ENCODE results near the gene SNX5. TPM values are rescaled to one million over a fixed set of nuclear protein-coding genes. Genes with fewer than 3 reads are reported as not detected.

The SNX5 gene
- total and polyA plus RNA-seq, 12 donors, result 29.0 to 59.1 (median 47.3) TPM

DNA sequence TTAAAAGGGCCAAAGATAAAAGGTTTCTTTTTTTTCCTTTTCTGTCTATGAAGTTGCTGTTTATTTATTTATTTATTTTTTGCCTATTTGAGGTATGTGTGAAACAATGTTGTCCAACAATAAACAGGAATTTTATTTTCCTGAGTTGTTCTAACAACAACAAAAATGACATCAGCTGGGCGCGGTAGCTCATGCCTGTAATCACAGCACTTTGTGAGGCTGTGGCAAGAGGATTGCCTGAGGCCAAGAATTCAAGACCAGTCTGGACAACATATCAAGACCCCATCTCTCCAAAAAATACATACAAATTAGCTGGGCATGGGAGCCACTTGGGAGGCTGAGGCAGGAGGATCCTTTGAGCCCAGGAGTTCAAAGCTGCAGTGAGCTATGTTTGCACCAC lies 44.3 kb upstream of the SNX5 start:
- no peak overlapping the region for H3K27ac ChIP-seq
- H3K4me1 ChIP-seq, result peaks cover 0 to under 1% (median 0%) of the 10 kb centered on the region in 9 donors
- no peak overlapping the region for H3K4me3 ChIP-seq
- H3K9me3 ChIP-seq, result no peaks in the 10 kb centered on the region
- DNase-seq (no peak), ATAC-seq (no peak)
- H3K36me3 ChIP-seq, result no peaks in the 10 kb centered on the region
- no peaks in the 10 kb centered on the region for H3K27me3 ChIP-seq
- intact Hi-C loops (cut with DNase I), result loop anchor here in 1 of 10 donors (5.0 kb wide), 1 partner anchor 1444 kb away; no protein-coding TSS in a partner anchor
- WGBS, 2 donors, result 89 to 95% methylated on average over 2 of the region's 2 CpGs
- TF ChIP-seq, protein P1, sequence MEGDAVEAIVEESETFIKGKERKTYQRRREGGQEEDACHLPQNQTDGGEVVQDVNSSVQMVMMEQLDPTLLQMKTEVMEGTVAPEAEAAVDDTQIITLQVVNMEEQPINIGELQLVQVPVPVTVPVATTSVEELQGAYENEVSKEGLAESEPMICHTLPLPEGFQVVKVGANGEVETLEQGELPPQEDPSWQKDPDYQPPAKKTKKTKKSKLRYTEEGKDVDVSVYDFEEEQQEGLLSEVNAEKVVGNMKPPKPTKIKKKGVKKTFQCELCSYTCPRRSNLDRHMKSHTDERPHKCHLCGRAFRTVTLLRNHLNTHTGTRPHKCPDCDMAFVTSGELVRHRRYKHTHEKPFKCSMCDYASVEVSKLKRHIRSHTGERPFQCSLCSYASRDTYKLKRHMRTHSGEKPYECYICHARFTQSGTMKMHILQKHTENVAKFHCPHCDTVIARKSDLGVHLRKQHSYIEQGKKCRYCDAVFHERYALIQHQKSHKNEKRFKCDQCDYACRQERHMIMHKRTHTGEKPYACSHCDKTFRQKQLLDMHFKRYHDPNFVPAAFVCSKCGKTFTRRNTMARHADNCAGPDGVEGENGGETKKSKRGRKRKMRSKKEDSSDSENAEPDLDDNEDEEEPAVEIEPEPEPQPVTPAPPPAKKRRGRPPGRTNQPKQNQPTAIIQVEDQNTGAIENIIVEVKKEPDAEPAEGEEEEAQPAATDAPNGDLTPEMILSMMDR (IDR thresholded peaks at IDR 0.05), result no peak

DNA sequence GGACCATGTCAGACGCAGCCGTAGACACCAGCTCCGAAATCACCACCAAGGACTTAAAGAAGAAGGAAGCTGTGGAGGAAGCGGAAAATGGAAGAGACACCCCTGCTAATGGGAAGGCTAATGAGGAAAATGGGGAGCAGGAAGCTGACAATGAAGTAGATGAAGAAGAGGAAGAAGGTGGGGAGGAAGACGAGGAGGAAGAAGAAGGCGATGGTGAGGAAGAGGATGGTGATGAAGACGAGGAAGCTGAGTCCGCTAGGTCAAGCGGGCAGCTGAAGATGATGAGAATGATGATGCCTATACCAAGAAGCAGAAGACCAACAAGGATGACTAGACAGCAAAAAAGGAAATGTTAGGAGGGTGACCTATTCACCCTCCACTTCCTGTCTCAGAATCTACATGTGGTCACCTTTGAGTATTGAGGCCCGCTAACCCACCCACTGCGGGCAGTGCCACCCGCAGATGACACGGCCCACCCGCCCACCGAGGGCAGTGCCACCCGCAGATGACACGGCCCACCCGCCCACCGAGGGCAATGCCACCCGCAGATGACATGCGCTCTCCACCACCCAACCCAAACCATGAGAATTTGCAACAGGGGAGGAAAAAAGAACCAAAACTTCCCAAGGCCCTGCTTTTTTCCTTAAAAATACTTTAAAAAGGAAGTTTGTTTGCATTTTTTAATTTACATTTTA lies 43.5 kb upstream of the SNX5 start:
- WGBS, 2 donors, result 92 to 93% methylated on average over 21 of the region's 21 CpGs
- TF ChIP-seq, protein P1 (IDR thresholded peaks at IDR 0.05), result no peak
- intact Hi-C loops (cut with DNase I), result loop anchor here in 1 of 10 donors (5.0 kb wide), 1 partner anchor 1445 kb away; no protein-coding TSS in a partner anchor

DNA sequence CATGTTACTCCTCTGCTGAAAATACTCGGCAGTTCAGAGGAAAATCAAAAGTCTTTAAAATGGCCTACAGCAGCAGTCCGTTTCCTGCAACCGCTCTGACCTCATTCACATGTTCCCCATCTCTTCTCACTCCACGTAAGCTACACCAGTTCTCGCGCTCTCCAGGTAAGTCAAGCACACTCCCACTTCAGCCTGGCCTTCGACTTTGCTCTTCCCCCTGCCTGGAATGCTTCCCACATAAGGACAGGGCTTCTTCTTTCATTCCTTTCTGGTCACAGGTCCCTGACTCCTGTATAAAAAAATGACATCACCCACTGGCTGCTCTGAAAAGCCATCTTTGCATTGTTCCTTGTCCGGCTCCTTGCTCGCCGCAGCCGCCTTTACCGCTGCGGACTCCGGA lies 42.9 kb upstream of the SNX5 start:
- no peaks in the 10 kb centered on the region for H3K36me3 ChIP-seq
- no peaks in the 10 kb centered on the region for H3K27me3 ChIP-seq
- 92% methylated on average over 14 of the region's 14 CpGs for WGBS, 2 donors
- no peak for DNase-seq
- TF ChIP-seq, protein P1 (IDR thresholded peaks at IDR 0.05), result no peak
- H3K27ac ChIP-seq, result no peak overlapping the region
- intact Hi-C loops (cut with DNase I), result loop anchor here in 1 of 10 donors (5.0 kb wide), 1 partner anchor 1446 kb away; no protein-coding TSS in a partner anchor
- peaks cover 0 to 10% (median 0%) of the 10 kb centered on the region in 9 donors for H3K4me1 ChIP-seq
- no peak overlapping the region for H3K4me3 ChIP-seq
- ATAC-seq, result no peak
- no peaks in the 10 kb centered on the region for H3K9me3 ChIP-seq

More for the DNA sequence above, 43.5 kb upstream of the SNX5 start:
- ATAC-seq, result no peak
- H3K36me3 ChIP-seq, result no peaks in the 10 kb centered on the region
- H3K4me3 ChIP-seq, result no peak overlapping the region
- no peak for DNase-seq
- no peaks in the 10 kb centered on the region for H3K27me3 ChIP-seq
- H3K9me3 ChIP-seq, result no peaks in the 10 kb centered on the region
- H3K4me1 ChIP-seq, result peaks cover 0 to 8% (median 0%) of the 10 kb centered on the region in 9 donors
- H3K27ac ChIP-seq, result no peak overlapping the region

DNA sequence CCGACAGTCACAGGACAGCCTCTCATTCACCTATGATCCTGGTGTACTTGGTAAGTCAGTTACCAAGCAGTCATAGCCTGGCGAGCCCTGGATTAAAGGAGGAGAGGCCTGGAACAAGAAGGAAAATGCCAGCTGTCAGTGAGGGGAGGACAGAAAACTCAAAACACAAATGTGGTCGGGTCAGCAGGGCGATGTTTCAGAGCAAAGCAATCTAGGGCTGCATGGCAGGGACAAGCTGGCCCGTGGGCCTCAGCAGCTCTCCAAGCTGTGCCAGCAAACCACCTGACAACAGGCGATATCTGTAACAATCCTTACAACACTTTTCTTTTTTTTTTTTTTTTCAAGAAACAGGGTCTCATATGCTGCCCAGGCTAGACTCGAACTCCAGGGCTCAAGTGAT lies 40.5 kb upstream of the SNX5 start:
- no peaks in the 10 kb centered on the region for H3K9me3 ChIP-seq
- DNase-seq (no peak), ATAC-seq (no peak)
- H3K27me3 ChIP-seq, result no peaks in the 10 kb centered on the region
- TF ChIP-seq, protein P1 (IDR thresholded peaks at IDR 0.05), result no peak
- WGBS, 2 donors, result 88 to 92% methylated on average over 7 of the region's 7 CpGs
- intact Hi-C loops (cut with DNase I), result no loop called here
- H3K27ac ChIP-seq, result no peak overlapping the region
- H3K4me1 ChIP-seq, result peaks cover 0 to 10% (median 0%) of the 10 kb centered on the region in 9 donors
- H3K4me3 ChIP-seq, result no peak overlapping the region
- H3K36me3 ChIP-seq, result no peaks in the 10 kb centered on the region
